ENCODE measurements around the gene TBX18. TPM values are rescaled to one million over a fixed set of nuclear protein-coding genes. Genes with fewer than 3 reads are reported as not detected.

Gene TBX18
- total RNA-seq, 5 donors from 2014 or later (not counting 1 experiment from before 2014, with no cell fraction given) = not detected

DNA sequence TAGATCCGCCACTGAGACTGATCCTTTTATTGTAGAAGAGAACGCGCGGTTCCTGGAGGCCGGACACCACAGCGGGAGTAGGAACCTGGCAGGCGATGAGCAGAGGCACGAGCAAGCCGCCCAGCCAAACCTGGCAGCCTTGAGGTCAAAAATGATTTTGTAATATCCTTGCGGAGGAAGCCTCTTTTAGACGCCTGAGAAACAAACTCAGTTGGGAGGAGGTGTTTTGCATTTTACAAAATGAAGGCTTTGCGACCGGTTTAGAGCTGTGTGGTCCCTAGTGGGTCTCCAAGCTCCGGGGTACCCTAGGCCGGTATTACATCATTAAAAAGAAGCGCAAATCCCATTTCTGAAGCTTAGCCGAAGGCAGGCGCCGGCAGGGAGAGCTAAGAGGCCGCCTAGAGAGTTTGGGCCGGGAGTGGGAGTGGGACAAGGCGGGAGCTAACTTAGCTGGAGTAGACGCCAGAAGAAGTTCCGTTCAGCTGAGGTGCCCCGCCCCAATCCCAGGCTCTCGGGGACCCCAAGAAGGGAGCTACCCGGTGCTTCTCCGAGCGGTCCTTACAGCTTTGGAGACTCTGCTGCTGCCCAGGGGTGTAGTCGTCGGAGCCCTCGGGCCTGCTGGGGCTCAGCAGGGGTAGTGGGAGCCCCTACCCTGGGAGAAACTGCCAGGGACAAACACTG lies 1.9 kb upstream of the TBX18 start:
- H3K27ac ChIP-seq (ENCODE audit: low read length) = no peak overlapping the region
- ATAC-seq (replicated peaks in 1 of 4) (no peak), DNase-seq (no peak)
- 16% methylated on average over 29 of the region's 32 CpGs for WGBS (ENCODE audit: insufficient coverage)
- no peaks in the 10 kb centered on the region for H3K9me3 Mint-ChIP-seq
- peaks cover 34 to 58% of the 10 kb centered on the region in 2 experiments for H3K27me3 ChIP-seq (replicated peaks in 1 of 2; ENCODE audit: control insufficient read depth in 2 of 2, extremely low read depth in 1 of 2, insufficient read depth in 2 of 2, low read length in 1 of 2)
- no peak overlapping the region for H3K4me3 Mint-ChIP-seq
- H3K36me3 ChIP-seq (ENCODE audit: control insufficient read depth in 2 of 2, extremely low read depth in 1 of 2, insufficient read depth in 1 of 2, low read length in 1 of 2) = no peaks in the 10 kb centered on the region
- ChIA-PET CTCF (no interaction called here), POLR2A (no interaction called here)
- H3K27ac Mint-ChIP-seq = no peak overlapping the region
- H3K9me3 ChIP-seq = no peaks in the 10 kb centered on the region
- H3K4me3 ChIP-seq (ENCODE audit: control insufficient read depth in 1 of 2, extremely low read depth in 1 of 2, low read length in 1 of 2) = peak overlapping the region in 1 of 2 donors; percentile 32
- H3K36me3 Mint-ChIP-seq = no peaks in the 10 kb centered on the region
- peaks cover 7 to 12% (median 10%) of the 10 kb centered on the region in 3 donors for H3K4me1 Mint-ChIP-seq
- H3K4me1 ChIP-seq (ENCODE audit: control insufficient read depth in 1 of 2, extremely low read depth in 1 of 2, insufficient read depth in 2 of 2, low read length in 2 of 2) = peaks cover 2 to 8% of the 10 kb centered on the region in 2 experiments
- H3K27me3 Mint-ChIP-seq = peaks cover 54 to 71% of the 10 kb centered on the region in 2 donors

DNA sequence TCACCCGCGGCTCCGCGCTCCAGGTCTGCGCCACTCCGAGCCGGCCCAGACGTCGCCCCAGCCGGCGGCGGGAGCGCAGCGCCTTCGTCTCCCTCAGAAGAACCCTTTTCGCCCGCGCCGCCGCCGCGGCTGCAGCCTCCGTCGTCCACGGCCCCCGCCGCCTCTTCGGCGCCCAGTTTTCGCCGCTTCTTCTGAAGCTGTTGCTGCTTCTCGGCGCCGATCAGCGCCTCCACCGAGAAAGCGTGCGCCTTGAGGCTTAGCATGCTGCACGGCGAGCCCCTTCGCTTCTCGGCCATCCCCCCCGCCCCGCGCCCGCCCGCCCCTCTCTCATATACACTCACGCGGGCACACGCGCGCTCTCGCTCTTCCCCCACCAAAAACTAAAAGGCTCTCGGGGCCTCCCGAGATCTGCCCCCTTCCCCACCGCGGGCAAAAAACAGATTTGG lies 489 bp downstream of the TBX18 start:
- H3K4me3 Mint-ChIP-seq = peak overlapping the region in 1 of 3 donors; percentile 64
- no peaks in the 10 kb centered on the region for H3K9me3 Mint-ChIP-seq
- Histone ChIP-seq H3K9me3 (no peaks in the 10 kb centered on the region), H3K4me3 (ENCODE audit: control insufficient read depth in 1 of 2, extremely low read depth in 1 of 2, low read length in 1 of 2) (peak overlapping the region in 1 of 2 donors; percentile 29), H3K27me3 (replicated peaks in 1 of 2; ENCODE audit: control insufficient read depth in 2 of 2, extremely low read depth in 1 of 2, insufficient read depth in 2 of 2, low read length in 1 of 2) (peaks cover 37 to 57% of the 10 kb centered on the region in 2 experiments), H3K36me3 (ENCODE audit: control insufficient read depth in 2 of 2, extremely low read depth in 1 of 2, insufficient read depth in 1 of 2, low read length in 1 of 2) (no peaks in the 10 kb centered on the region), H3K4me1 (ENCODE audit: control insufficient read depth in 1 of 2, extremely low read depth in 1 of 2, insufficient read depth in 2 of 2, low read length in 2 of 2) (peaks cover 2 to 8% of the 10 kb centered on the region in 2 experiments), H3K27ac (ENCODE audit: low read length) (no peak overlapping the region)
- ChIA-PET CTCF (no interaction called here), POLR2A (no interaction called here)
- WGBS (ENCODE audit: insufficient coverage) = 4% methylated on average over 44 of the region's 57 CpGs
- no peaks in the 10 kb centered on the region for H3K36me3 Mint-ChIP-seq
- H3K27ac Mint-ChIP-seq = peak overlapping the region in 1 of 2 donors; percentile 19
- H3K4me1 Mint-ChIP-seq = peaks cover 7 to 12% (median 10%) of the 10 kb centered on the region in 3 donors
- ATAC-seq (replicated peaks in 1 of 4) = no peak
- peaks cover 51 to 68% of the 10 kb centered on the region in 2 donors for H3K27me3 Mint-ChIP-seq
- no peak for DNase-seq

DNA sequence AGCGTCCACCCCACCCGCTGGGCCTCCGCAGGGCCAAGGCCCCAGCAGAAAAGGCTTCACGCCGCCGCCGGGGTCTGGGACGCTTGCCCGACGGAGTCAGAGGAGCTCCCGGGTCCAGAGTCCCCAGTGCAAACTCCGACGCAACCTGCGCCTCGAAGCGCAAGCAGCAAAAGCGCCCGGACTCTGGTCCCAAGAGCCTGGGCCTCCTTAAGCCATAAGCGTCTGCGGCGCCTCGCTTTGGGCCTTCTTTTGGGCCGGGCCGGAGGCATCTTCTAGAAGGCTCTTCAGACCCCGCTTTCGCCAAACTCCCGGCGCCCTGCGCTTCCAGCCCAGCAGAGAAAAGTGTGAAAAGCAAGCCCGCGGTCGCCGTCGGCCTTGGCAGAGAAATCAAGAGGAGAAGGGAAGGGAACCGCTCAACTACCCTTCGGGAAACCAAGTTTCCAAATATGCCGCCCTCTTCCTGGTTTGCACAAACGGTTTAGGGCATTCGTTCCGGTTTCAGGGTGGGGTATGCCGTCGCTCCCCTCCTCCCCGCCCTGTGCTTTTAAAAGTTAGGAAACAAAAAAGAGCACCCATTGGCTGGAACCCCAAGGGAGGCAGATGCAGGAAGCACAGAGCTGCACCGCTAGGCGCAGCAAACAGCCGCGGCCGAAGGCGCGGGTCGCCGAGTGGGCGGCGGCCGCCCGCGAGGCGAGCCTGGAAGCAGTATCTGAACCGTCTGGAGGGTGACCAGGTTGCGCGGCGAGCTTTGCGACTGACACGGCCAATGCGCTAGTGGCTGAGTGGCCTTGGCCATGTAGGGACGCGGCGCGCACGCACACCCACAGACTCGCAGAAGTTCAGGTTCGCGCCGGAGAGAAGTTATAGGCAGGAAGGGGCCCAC lies 1.2 kb downstream of the TBX18 start:
- H3K4me1 Mint-ChIP-seq = peaks cover 7 to 12% (median 10%) of the 10 kb centered on the region in 3 donors
- peaks cover 44 to 62% of the 10 kb centered on the region in 2 donors for H3K27me3 Mint-ChIP-seq
- no peak overlapping the region for H3K27ac Mint-ChIP-seq
- ChIA-PET CTCF (no interaction called here), POLR2A (no interaction called here)
- Histone ChIP-seq H3K27me3 (replicated peaks in 1 of 2; ENCODE audit: control insufficient read depth in 2 of 2, extremely low read depth in 1 of 2, insufficient read depth in 2 of 2, low read length in 1 of 2) (peaks cover 32 to 50% of the 10 kb centered on the region in 2 experiments), H3K4me3 (ENCODE audit: control insufficient read depth in 1 of 2, extremely low read depth in 1 of 2, low read length in 1 of 2) (peak overlapping the region in 1 of 2 donors; percentile 64), H3K36me3 (ENCODE audit: control insufficient read depth in 2 of 2, extremely low read depth in 1 of 2, insufficient read depth in 1 of 2, low read length in 1 of 2) (no peaks in the 10 kb centered on the region), H3K27ac (ENCODE audit: low read length) (no peak overlapping the region), H3K4me1 (ENCODE audit: control insufficient read depth in 1 of 2, extremely low read depth in 1 of 2, insufficient read depth in 2 of 2, low read length in 2 of 2) (peaks cover 2 to 8% of the 10 kb centered on the region in 2 experiments), H3K9me3 (no peaks in the 10 kb centered on the region)
- no peak for DNase-seq
- no peak for ATAC-seq (replicated peaks in 1 of 4)
- no peaks in the 10 kb centered on the region for H3K36me3 Mint-ChIP-seq
- 5% methylated on average over 74 of the region's 74 CpGs for WGBS (ENCODE audit: insufficient coverage)
- no peaks in the 10 kb centered on the region for H3K9me3 Mint-ChIP-seq
- peak overlapping the region in 1 of 3 donors; percentile 39 for H3K4me3 Mint-ChIP-seq

DNA sequence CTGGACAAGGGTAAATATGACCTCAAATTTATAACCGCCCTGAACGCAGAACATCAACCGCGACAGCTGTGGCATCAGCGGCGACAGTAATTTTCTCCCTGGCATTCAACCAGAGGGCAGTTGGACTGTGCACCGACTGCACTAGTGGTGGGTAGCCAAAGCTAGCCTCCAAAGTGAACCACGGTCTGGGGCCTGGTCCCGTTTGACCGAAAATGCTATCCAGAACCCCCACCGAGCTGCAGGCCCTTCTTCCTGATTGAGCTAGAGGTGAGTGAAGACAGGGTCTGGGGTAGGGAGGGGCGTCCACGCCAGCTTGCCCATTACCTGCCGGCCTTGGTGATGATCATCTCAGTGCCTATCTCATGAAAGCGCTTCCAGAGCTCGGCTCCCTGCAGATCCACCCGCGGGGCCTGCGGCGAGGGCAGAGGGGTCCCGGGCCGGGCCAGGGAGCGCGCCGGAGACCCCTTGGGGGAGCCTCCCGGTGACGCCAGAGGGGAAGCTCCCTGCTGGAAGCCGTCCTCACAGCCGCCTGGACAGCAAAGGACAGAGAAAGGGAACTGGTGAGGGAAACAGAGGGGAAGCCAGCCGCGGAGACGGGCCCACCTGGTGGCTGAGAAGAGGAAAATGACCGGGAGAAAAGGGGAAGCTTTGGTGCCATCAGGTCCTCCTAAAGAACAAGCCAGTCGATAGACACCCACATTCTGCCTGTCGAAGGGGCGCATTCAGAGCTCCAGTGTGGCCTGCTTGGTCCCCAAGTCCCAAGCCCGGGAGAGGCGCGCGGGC lies 2.0 kb downstream of the TBX18 start:
- 9% methylated on average over 30 of the region's 40 CpGs for WGBS (ENCODE audit: insufficient coverage)
- ATAC-seq (replicated peaks in 1 of 4) = no peak
- ChIA-PET POLR2A (no interaction called here), CTCF (no interaction called here)
- Mint-ChIP-seq H3K9me3 (no peaks in the 10 kb centered on the region), H3K4me1 (peaks cover 7 to 12% (median 10%) of the 10 kb centered on the region in 3 donors), H3K4me3 (peak overlapping the region in 1 of 3 donors; percentile 39), H3K36me3 (no peaks in the 10 kb centered on the region), H3K27ac (no peak overlapping the region), H3K27me3 (peaks cover 36 to 57% of the 10 kb centered on the region in 2 donors)
- H3K4me1 ChIP-seq (ENCODE audit: control insufficient read depth in 1 of 2, extremely low read depth in 1 of 2, insufficient read depth in 2 of 2, low read length in 2 of 2) = peaks cover 2 to 8% of the 10 kb centered on the region in 2 experiments
- no peak for DNase-seq
- H3K27ac ChIP-seq (ENCODE audit: low read length) = no peak overlapping the region
- H3K9me3 ChIP-seq = no peaks in the 10 kb centered on the region
- H3K4me3 ChIP-seq (ENCODE audit: control insufficient read depth in 1 of 2, extremely low read depth in 1 of 2, low read length in 1 of 2) = no peak overlapping the region
- no peaks in the 10 kb centered on the region for H3K36me3 ChIP-seq (ENCODE audit: control insufficient read depth in 2 of 2, extremely low read depth in 1 of 2, insufficient read depth in 1 of 2, low read length in 1 of 2)
- H3K27me3 ChIP-seq (replicated peaks in 1 of 2; ENCODE audit: control insufficient read depth in 2 of 2, extremely low read depth in 1 of 2, insufficient read depth in 2 of 2, low read length in 1 of 2) = peaks cover 31 to 48% of the 10 kb centered on the region in 2 experiments

DNA sequence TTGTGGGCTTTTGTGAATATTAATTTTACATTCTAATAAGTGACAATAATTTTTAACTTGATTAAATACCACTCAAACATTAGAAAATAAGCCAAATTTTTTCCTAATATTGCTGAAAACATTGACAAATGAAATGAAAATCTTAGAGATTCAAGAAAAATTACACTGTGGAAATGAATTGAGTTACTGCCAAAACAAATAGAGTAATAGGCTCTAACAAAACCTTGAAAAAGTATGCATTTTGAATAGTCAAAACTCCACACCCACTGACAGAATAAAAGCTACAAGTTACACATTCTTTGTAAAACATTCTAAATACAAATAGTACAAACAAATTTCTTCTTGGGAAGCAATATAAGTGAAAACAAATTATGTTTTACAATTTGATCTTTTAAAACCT lies 5.9 kb downstream of the TBX18 start:
- Mint-ChIP-seq H3K4me1 (peaks cover 0 to 1% (median 0%) of the 10 kb centered on the region in 3 donors), H3K4me3 (no peak overlapping the region), H3K27ac (no peak overlapping the region), H3K36me3 (no peaks in the 10 kb centered on the region), H3K27me3 (peaks cover 17 to 29% of the 10 kb centered on the region in 2 donors), H3K9me3 (no peaks in the 10 kb centered on the region)
- no peaks in the 10 kb centered on the region for H3K9me3 ChIP-seq
- H3K4me3 ChIP-seq (ENCODE audit: control insufficient read depth in 1 of 2, extremely low read depth in 1 of 2, low read length in 1 of 2) = no peak overlapping the region
- CTCF ChIA-PET = no interaction called here
- POLR2A ChIA-PET = no interaction called here
- H3K36me3 ChIP-seq (ENCODE audit: control insufficient read depth in 2 of 2, extremely low read depth in 1 of 2, insufficient read depth in 1 of 2, low read length in 1 of 2) = no peaks in the 10 kb centered on the region
- no peaks in the 10 kb centered on the region for H3K4me1 ChIP-seq (ENCODE audit: control insufficient read depth in 1 of 2, extremely low read depth in 1 of 2, insufficient read depth in 2 of 2, low read length in 2 of 2)
- DNase-seq (no peak), ATAC-seq (replicated peaks in 1 of 4) (no peak)
- H3K27ac ChIP-seq (ENCODE audit: low read length) = no peak overlapping the region
- peaks cover 15 to 21% of the 10 kb centered on the region in 2 experiments for H3K27me3 ChIP-seq (replicated peaks in 1 of 2; ENCODE audit: control insufficient read depth in 2 of 2, extremely low read depth in 1 of 2, insufficient read depth in 2 of 2, low read length in 1 of 2)

DNA sequence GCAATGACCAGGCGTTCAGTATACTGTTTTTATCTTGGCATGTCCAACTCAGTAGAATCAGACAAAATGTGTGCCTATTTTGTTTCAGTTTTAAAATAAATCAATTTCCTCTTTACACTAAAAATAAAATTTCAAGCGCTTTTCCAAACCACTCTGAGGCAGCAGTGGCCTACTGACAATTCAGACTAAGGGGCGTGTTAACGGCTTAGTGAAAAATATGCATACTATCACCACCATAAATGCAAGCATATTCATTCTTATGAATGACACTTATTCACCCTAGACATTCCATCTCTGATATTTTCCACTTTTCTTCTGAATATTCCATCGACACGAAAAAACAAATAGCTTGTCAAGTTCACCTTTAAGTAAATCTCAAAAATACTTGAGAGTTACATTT lies 7.5 kb downstream of the TBX18 start:
- no peak overlapping the region for H3K27ac ChIP-seq (ENCODE audit: low read length)
- Mint-ChIP-seq H3K9me3 (no peaks in the 10 kb centered on the region), H3K27me3 (peaks cover 11 to 16% of the 10 kb centered on the region in 2 donors), H3K4me1 (no peaks in the 10 kb centered on the region), H3K4me3 (no peak overlapping the region), H3K36me3 (no peaks in the 10 kb centered on the region), H3K27ac (no peak overlapping the region)
- WGBS (ENCODE audit: insufficient coverage) = 75% methylated on average over 4 of the region's 6 CpGs
- no peak overlapping the region for H3K4me3 ChIP-seq (ENCODE audit: control insufficient read depth in 1 of 2, extremely low read depth in 1 of 2, low read length in 1 of 2)
- H3K4me1 ChIP-seq (ENCODE audit: control insufficient read depth in 1 of 2, extremely low read depth in 1 of 2, insufficient read depth in 2 of 2, low read length in 2 of 2) = no peaks in the 10 kb centered on the region
- H3K27me3 ChIP-seq (replicated peaks in 1 of 2; ENCODE audit: control insufficient read depth in 2 of 2, extremely low read depth in 1 of 2, insufficient read depth in 2 of 2, low read length in 1 of 2) = peaks cover 0 to 15% of the 10 kb centered on the region in 2 experiments
- H3K36me3 ChIP-seq (ENCODE audit: control insufficient read depth in 2 of 2, extremely low read depth in 1 of 2, insufficient read depth in 1 of 2, low read length in 1 of 2) = no peaks in the 10 kb centered on the region
- CTCF ChIA-PET = no interaction called here
- no peaks in the 10 kb centered on the region for H3K9me3 ChIP-seq
- POLR2A ChIA-PET = no interaction called here
- ATAC-seq (replicated peaks in 1 of 4) (no peak), DNase-seq (no peak)
